ENCODE data around the gene MEOX2. TPM values are rescaled to one million over a fixed set of nuclear protein-coding genes. Genes with fewer than 3 reads are reported as not detected.

Gene MEOX2
- total RNA-seq, 4 donors from 2014 or later: 0.51 to 16.9 (median 5.7) TPM

- DNase-seq: no peak
- TF ChIP-seq POLR2A (IDR thresholded peaks at IDR 0.05): no peak
- no peak for TF ChIP-seq CTCF (IDR thresholded peaks at IDR 0.05)
- no peaks in the 10 kb centered on the region for H3K27me3 ChIP-seq
- intact Hi-C loops (cut with DNase I; ENCODE audit: low total_unique reads): no loop called here
- H3K27ac ChIP-seq: no peak overlapping the region
- H3K4me3 ChIP-seq: no peak overlapping the region
- H3K9me3 ChIP-seq: no peaks in the 10 kb centered on the region
- H3K36me3 ChIP-seq: no peaks in the 10 kb centered on the region
- no peaks in the 10 kb centered on the region for H3K4me1 ChIP-seq
These were observed 32.8 kb upstream of the MEOX2 start for GRCh38 chr7:15719311-15719710.

- no peaks in the 10 kb centered on the region for H3K9me3 ChIP-seq
- H3K27me3 ChIP-seq: no peaks in the 10 kb centered on the region
- H3K36me3 ChIP-seq: no peaks in the 10 kb centered on the region
- TF ChIP-seq POLR2A (IDR thresholded peaks at IDR 0.05) (no peak), CTCF (IDR thresholded peaks at IDR 0.05) (no peak)
- intact Hi-C loops (cut with DNase I; ENCODE audit: low total_unique reads): no loop called here
- no peak overlapping the region for H3K4me3 ChIP-seq
- no peaks in the 10 kb centered on the region for H3K4me1 ChIP-seq
- H3K27ac ChIP-seq: no peak overlapping the region
- DNase-seq: no peak
These were observed 29.0 kb upstream of the MEOX2 start for GRCh38 chr7:15715435-15715834.

GRCh38 chr7:15709978-15710377 lies 23.5 kb upstream of the MEOX2 start:
- no peaks in the 10 kb centered on the region for H3K9me3 ChIP-seq
- intact Hi-C loops (cut with DNase I; ENCODE audit: low total_unique reads): no loop called here
- no peak for TF ChIP-seq CTCF (IDR thresholded peaks at IDR 0.05)
- no peak for TF ChIP-seq POLR2A (IDR thresholded peaks at IDR 0.05)
- H3K4me1 ChIP-seq: no peaks in the 10 kb centered on the region
- H3K27me3 ChIP-seq: no peaks in the 10 kb centered on the region
- no peak overlapping the region for H3K27ac ChIP-seq
- DNase-seq: no peak
- no peak overlapping the region for H3K4me3 ChIP-seq
- no peaks in the 10 kb centered on the region for H3K36me3 ChIP-seq

- Histone ChIP-seq H3K4me1 (no peaks in the 10 kb centered on the region), H3K4me3 (no peak overlapping the region), H3K27ac (no peak overlapping the region), H3K27me3 (no peaks in the 10 kb centered on the region), H3K36me3 (no peaks in the 10 kb centered on the region), H3K9me3 (no peaks in the 10 kb centered on the region)
- no peak for DNase-seq
- no peak for TF ChIP-seq POLR2A (IDR thresholded peaks at IDR 0.05)
- intact Hi-C loops (cut with DNase I; ENCODE audit: low total_unique reads): no loop called here
These were observed 21.1 kb upstream of the MEOX2 start for GRCh38 chr7:15707570-15707969.

- H3K27ac ChIP-seq: no peak overlapping the region
- H3K4me1 ChIP-seq: no peaks in the 10 kb centered on the region
- no peak overlapping the region for H3K4me3 ChIP-seq
- DNase-seq: no peak
- no peaks in the 10 kb centered on the region for H3K27me3 ChIP-seq
- H3K9me3 ChIP-seq: no peaks in the 10 kb centered on the region
- H3K36me3 ChIP-seq: no peaks in the 10 kb centered on the region
- intact Hi-C loops (cut with DNase I; ENCODE audit: low total_unique reads): no loop called here
- no peak for TF ChIP-seq CTCF (IDR thresholded peaks at IDR 0.05)
- no peak for TF ChIP-seq POLR2A (IDR thresholded peaks at IDR 0.05)
These were observed 17.2 kb upstream of the MEOX2 start for GRCh38 chr7:15703732-15704131.

DNA sequence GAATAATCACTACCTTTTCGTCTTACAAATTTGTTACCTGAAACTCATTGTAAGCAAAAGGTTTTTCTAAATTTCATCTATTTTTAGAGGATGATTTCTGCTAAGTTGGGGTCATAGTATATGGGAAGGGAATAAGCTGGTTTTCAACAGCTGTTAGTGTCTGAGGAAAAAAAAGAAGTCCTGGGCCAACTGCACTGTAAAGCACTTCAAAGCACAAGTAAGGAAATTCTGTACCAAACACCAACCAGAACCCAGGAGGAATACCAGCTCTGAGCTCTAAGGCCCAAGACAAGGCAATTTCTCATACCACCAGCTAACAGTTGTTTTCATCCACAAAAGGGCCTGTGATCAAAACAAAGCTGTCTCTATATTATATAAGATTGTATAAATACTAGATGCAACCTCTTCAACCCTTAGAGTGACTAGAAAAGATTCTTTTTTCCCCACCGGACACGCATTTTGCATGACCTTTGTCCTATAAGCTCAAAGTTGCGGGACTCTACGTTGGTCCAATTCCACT lies 6.1 kb upstream of the MEOX2 start:
- Histone ChIP-seq H3K36me3 (no peaks in the 10 kb centered on the region), H3K4me3 (no peak overlapping the region), H3K4me1 (no peaks in the 10 kb centered on the region), H3K27ac (no peak overlapping the region), H3K27me3 (peaks cover 0 to 8% of the 10 kb centered on the region in 2 donors), H3K9me3 (no peaks in the 10 kb centered on the region)
- intact Hi-C loops (cut with DNase I; ENCODE audit: low total_unique reads): no loop called here
- TF ChIP-seq CTCF (IDR thresholded peaks at IDR 0.05) (no peak), POLR2A (IDR thresholded peaks at IDR 0.05) (no peak)
- no peak for DNase-seq

All from uterus (tissue), 4 donors.